Measurements from ENCODE around the gene E2F4. TPM values are rescaled to one million over a fixed set of nuclear protein-coding genes. Genes with fewer than 3 reads are reported as not detected.

E2F4 gene
- total and polyA plus RNA-seq, 2 of the 8 experiments (the other 6 are each of a cell fraction or from before 2014, with no cell fraction given) = 79.9 to 157 TPM

DNA sequence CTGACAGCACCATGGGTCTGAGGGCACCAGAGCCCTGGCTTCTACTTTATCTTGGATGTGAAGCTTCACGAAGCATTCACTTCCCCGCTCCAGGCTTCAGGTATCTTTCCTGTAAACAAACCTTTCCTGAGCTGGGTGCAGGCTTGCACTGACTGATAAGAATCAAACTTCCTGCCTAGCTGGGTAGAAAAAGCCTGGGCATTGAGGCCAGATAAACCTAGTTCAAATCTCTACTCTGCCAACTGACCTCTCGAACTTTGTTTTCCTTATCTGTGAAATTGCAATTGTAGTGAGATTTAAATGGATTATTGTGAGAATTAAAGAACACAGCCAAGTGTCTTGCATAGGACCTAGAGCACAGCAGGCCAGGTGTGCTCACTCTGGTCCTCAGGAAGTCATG, 32.0 kb downstream of the E2F4 start (continued):
- no peak for TF ChIP-seq CTBP2 (IDR thresholded peaks at IDR 0.05; ENCODE audit: borderline replicate concordance, insufficient read depth, insufficient read length, low read length)
- no peak for TF ChIP-seq EGR1 (IDR thresholded peaks at IDR 0.05; ENCODE audit: borderline replicate concordance, low read depth, low read length)
- no peak for TF ChIP-seq HDAC6 (IDR thresholded peaks at IDR 0.05; ENCODE audit: low read depth, low read length)
- TF ChIP-seq, protein P1, sequence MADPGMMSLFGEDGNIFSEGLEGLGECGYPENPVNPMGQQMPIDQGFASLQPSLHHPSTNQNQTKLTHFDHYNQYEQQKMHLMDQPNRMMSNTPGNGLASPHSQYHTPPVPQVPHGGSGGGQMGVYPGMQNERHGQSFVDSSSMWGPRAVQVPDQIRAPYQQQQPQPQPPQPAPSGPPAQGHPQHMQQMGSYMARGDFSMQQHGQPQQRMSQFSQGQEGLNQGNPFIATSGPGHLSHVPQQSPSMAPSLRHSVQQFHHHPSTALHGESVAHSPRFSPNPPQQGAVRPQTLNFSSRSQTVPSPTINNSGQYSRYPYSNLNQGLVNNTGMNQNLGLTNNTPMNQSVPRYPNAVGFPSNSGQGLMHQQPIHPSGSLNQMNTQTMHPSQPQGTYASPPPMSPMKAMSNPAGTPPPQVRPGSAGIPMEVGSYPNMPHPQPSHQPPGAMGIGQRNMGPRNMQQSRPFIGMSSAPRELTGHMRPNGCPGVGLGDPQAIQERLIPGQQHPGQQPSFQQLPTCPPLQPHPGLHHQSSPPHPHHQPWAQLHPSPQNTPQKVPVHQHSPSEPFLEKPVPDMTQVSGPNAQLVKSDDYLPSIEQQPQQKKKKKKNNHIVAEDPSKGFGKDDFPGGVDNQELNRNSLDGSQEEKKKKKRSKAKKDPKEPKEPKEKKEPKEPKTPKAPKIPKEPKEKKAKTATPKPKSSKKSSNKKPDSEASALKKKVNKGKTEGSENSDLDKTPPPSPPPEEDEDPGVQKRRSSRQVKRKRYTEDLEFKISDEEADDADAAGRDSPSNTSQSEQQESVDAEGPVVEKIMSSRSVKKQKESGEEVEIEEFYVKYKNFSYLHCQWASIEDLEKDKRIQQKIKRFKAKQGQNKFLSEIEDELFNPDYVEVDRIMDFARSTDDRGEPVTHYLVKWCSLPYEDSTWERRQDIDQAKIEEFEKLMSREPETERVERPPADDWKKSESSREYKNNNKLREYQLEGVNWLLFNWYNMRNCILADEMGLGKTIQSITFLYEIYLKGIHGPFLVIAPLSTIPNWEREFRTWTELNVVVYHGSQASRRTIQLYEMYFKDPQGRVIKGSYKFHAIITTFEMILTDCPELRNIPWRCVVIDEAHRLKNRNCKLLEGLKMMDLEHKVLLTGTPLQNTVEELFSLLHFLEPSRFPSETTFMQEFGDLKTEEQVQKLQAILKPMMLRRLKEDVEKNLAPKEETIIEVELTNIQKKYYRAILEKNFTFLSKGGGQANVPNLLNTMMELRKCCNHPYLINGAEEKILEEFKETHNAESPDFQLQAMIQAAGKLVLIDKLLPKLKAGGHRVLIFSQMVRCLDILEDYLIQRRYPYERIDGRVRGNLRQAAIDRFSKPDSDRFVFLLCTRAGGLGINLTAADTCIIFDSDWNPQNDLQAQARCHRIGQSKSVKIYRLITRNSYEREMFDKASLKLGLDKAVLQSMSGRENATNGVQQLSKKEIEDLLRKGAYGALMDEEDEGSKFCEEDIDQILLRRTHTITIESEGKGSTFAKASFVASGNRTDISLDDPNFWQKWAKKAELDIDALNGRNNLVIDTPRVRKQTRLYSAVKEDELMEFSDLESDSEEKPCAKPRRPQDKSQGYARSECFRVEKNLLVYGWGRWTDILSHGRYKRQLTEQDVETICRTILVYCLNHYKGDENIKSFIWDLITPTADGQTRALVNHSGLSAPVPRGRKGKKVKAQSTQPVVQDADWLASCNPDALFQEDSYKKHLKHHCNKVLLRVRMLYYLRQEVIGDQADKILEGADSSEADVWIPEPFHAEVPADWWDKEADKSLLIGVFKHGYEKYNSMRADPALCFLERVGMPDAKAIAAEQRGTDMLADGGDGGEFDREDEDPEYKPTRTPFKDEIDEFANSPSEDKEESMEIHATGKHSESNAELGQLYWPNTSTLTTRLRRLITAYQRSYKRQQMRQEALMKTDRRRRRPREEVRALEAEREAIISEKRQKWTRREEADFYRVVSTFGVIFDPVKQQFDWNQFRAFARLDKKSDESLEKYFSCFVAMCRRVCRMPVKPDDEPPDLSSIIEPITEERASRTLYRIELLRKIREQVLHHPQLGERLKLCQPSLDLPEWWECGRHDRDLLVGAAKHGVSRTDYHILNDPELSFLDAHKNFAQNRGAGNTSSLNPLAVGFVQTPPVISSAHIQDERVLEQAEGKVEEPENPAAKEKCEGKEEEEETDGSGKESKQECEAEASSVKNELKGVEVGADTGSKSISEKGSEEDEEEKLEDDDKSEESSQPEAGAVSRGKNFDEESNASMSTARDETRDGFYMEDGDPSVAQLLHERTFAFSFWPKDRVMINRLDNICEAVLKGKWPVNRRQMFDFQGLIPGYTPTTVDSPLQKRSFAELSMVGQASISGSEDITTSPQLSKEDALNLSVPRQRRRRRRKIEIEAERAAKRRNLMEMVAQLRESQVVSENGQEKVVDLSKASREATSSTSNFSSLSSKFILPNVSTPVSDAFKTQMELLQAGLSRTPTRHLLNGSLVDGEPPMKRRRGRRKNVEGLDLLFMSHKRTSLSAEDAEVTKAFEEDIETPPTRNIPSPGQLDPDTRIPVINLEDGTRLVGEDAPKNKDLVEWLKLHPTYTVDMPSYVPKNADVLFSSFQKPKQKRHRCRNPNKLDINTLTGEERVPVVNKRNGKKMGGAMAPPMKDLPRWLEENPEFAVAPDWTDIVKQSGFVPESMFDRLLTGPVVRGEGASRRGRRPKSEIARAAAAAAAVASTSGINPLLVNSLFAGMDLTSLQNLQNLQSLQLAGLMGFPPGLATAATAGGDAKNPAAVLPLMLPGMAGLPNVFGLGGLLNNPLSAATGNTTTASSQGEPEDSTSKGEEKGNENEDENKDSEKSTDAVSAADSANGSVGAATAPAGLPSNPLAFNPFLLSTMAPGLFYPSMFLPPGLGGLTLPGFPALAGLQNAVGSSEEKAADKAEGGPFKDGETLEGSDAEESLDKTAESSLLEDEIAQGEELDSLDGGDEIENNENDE (IDR thresholded peaks at IDR 0.05; ENCODE audit: insufficient replicate concordance, low read length) = no peak
- no peak for TF ChIP-seq SIN3A (conservative IDR thresholded peaks at IDR 0.05 in 1 of 2, IDR thresholded peaks at IDR 0.05 in 1 of 2; ENCODE audit: low read depth in 1 of 2, low read length in 2 of 2)
- TF ChIP-seq SP2 (IDR thresholded peaks at IDR 0.05; ENCODE audit: low read length) = no peak
